Measurements from ENCODE around the gene TMX1. TPM values are rescaled to one million over a fixed set of nuclear protein-coding genes. Genes with fewer than 3 reads are reported as not detected.

The TMX1 gene
- total RNA-seq, 1 donor, result 55.4 TPM

DNA sequence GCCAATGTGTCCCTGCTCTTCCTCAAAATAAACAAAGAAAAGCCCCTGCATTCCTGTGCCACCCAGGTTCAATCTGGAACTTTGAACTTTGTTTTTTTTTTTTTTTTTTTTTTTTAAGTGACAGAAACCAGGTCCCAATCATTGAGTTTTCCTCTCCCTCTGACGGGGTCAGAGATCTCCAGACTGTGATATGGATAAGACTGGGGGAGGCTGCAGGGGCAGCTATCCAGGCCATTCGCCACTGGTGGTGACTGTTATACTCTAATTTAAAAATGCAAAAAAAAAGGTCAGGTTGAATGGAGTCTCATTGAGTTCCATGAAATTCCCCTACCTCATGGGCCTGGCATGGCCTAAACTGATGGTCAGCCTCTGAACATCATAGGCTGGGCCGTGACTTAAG lies 57.0 kb downstream of the TMX1 start:
- H4K20me1 ChIP-seq (ENCODE audit: insufficient read depth, low read length), result no peaks in the 10 kb centered on the region
- H3K9me3 ChIP-seq (ENCODE audit: low read depth, low read length), result no peaks in the 10 kb centered on the region
- no peak overlapping the region for H2AFZ ChIP-seq (ENCODE audit: low read length)
- no peaks in the 10 kb centered on the region for H3K27me3 ChIP-seq (ENCODE audit: insufficient read depth, low read length)
- no peak for TF ChIP-seq CTCF (IDR thresholded peaks at IDR 0.05; ENCODE audit: extremely low read depth, low read depth, low read length)
- peaks cover 11% of the 10 kb centered on the region for H3K4me1 ChIP-seq (ENCODE audit: insufficient read depth, low read length)
- H3K36me3 ChIP-seq (ENCODE audit: insufficient read depth, low read length), result no peaks in the 10 kb centered on the region
- H3K27ac ChIP-seq (ENCODE audit: low read depth, low read length), result no peak overlapping the region
- no peaks in the 10 kb centered on the region for H3K79me2 ChIP-seq (ENCODE audit: insufficient read depth, low read length)
- no peak for DNase-seq (ENCODE audit: insufficient read length, low spot score, missing footprints)
- H3K4me2 ChIP-seq (ENCODE audit: insufficient read depth, low read length), result no peak overlapping the region
- no peak overlapping the region for H3K4me3 ChIP-seq (ENCODE audit: insufficient read depth, low read length)

DNA sequence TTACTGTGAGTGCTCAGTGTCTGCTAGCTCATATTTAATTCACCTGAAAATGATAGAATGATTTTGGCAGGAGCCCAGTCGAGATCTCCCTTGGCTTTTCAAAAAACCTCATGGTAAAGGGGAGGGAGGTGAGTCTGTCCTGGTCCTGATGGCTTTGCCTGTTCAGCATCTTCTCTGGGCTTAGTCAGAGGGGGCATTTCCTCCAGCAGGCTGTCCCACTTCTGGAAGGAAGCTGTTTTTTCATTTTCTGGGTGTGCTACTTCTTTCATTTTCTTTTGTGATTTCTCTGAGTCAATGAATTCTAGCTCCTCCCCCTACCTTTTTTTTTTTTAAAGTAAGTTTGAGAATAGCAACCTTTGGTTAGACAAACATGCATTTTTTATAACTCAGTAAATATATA lies 58.8 kb downstream of the TMX1 start:
- no peak overlapping the region for H3K4me2 ChIP-seq (ENCODE audit: insufficient read depth, low read length)
- no peaks in the 10 kb centered on the region for H4K20me1 ChIP-seq (ENCODE audit: insufficient read depth, low read length)
- no peak overlapping the region for H3K27ac ChIP-seq (ENCODE audit: low read depth, low read length)
- H3K27me3 ChIP-seq (ENCODE audit: insufficient read depth, low read length), result no peaks in the 10 kb centered on the region
- no peaks in the 10 kb centered on the region for H3K79me2 ChIP-seq (ENCODE audit: insufficient read depth, low read length)
- H3K9me3 ChIP-seq (ENCODE audit: low read depth, low read length), result no peaks in the 10 kb centered on the region
- H3K36me3 ChIP-seq (ENCODE audit: insufficient read depth, low read length), result no peaks in the 10 kb centered on the region
- no peak for TF ChIP-seq CTCF (IDR thresholded peaks at IDR 0.05; ENCODE audit: extremely low read depth, low read depth, low read length)
- peak overlapping the region; percentile 47 for H2AFZ ChIP-seq (ENCODE audit: low read length)
- no peak for DNase-seq (ENCODE audit: insufficient read length, low spot score, missing footprints)
- H3K4me1 ChIP-seq (ENCODE audit: insufficient read depth, low read length), result peaks cover 4% of the 10 kb centered on the region
- no peak overlapping the region for H3K4me3 ChIP-seq (ENCODE audit: insufficient read depth, low read length)

- no peak for DNase-seq (ENCODE audit: insufficient read length, low spot score, missing footprints)
Measured at GRCh38 chr14:51302295-51303030, 62.4 kb downstream of the TMX1 start.

More at GRCh38 chr14:51302295-51303030, 62.4 kb downstream of the TMX1 start:
- H4K20me1 ChIP-seq (ENCODE audit: insufficient read depth, low read length), result no peaks in the 10 kb centered on the region
- H3K79me2 ChIP-seq (ENCODE audit: insufficient read depth, low read length), result no peaks in the 10 kb centered on the region
- no peaks in the 10 kb centered on the region for H3K27me3 ChIP-seq (ENCODE audit: insufficient read depth, low read length)
- no peaks in the 10 kb centered on the region for H3K36me3 ChIP-seq (ENCODE audit: insufficient read depth, low read length)
- no peaks in the 10 kb centered on the region for H3K9me3 ChIP-seq (ENCODE audit: low read depth, low read length)
- peaks cover 25% of the 10 kb centered on the region for H3K4me1 ChIP-seq (ENCODE audit: insufficient read depth, low read length)
- TF ChIP-seq CTCF (IDR thresholded peaks at IDR 0.05; ENCODE audit: extremely low read depth, low read depth, low read length), result no peak
- no peak overlapping the region for H3K4me2 ChIP-seq (ENCODE audit: insufficient read depth, low read length)
- no peak overlapping the region for H2AFZ ChIP-seq (ENCODE audit: low read length)
- H3K4me3 ChIP-seq (ENCODE audit: insufficient read depth, low read length), result no peak overlapping the region
- no peak overlapping the region for H3K27ac ChIP-seq (ENCODE audit: low read depth, low read length)

Data from osteoblast (primary cell).